Smooth muscle cell (in vitro differentiated cells): ENCODE data around the gene FCRL2. TPM values are rescaled to one million over a fixed set of nuclear protein-coding genes. Genes with fewer than 3 reads are reported as not detected.

Experiments
- DNase-seq: peaks from one replicate; lab custom pipeline; 2025; ENCODE audit not compliant: unreplicated experiment; lab: John Stamatoyannopoulos, UW
- H2AFZ ChIP-seq: fragments of 200-600 bp; sonication (generic); 2 replicates; pipeline ENCODE4 v1.6.0; 2016; ENCODE audit warnings: antibody characterized with exemption, low read depth, mild to moderate bottlenecking
- H3F3A ChIP-seq: fragments of 200-600 bp; sonication (generic); 2 replicates; pipeline ENCODE4 v1.6.0; 2017; ENCODE audit warnings: antibody characterized with exemption, low read depth
- H3K27ac ChIP-seq: fragments of 200-600 bp; sonication (generic); 2 replicates; pipeline ENCODE4 v1.5.1; 2016; ENCODE audit warnings: low read depth, mild to moderate bottlenecking
- H3K27me3 ChIP-seq: fragments of 200-600 bp; sonication (generic); 2 replicates; pipeline ENCODE4 v1.6.1; 2016; ENCODE audit warnings: low read depth, mild to moderate bottlenecking
- H3K36me3 ChIP-seq: fragments of 200-600 bp; sonication (generic); 2 replicates; pipeline ENCODE4 v1.5.1; 2016; ENCODE audit warnings: low read depth
- H3K4me1 ChIP-seq: fragments of 200-600 bp; sonication (generic); 2 replicates; pipeline ENCODE4 v1.5.1; 2016; ENCODE audit warnings: low read depth
- H3K4me2 ChIP-seq: fragments of 200-600 bp; sonication (generic); 2 replicates; pipeline ENCODE4 v1.6.0; 2016; ENCODE audit warnings: mild to moderate bottlenecking
- H3K4me3 ChIP-seq: fragments of 200-600 bp; sonication (generic); 2 replicates; pipeline ENCODE4 v1.5.1; 2016; ENCODE audit warnings: mild to moderate bottlenecking
- H3K79me2 ChIP-seq: fragments of 200-600 bp; sonication (generic); 2 replicates; pipeline ENCODE4 v1.6.0; 2016; ENCODE audit warnings: low read depth, mild to moderate bottlenecking
- H3K9ac ChIP-seq: fragments of 200-600 bp; sonication (generic); 2 replicates; pipeline ENCODE4 v1.6.0; 2016; ENCODE audit warnings: low read depth
- H3K9me3 ChIP-seq: fragments of 200-600 bp; sonication (generic); replicated peaks from 2 replicates; pipeline ENCODE4 v1.5.1; 2016; ENCODE audit warnings: low read depth
- H4K20me1 ChIP-seq: fragments of 200-600 bp; sonication (generic); 2 replicates; pipeline ENCODE4 v1.6.0; 2016; ENCODE audit warnings: low read depth
- WGBS: methylation state at CpG from one replicate; pipeline ENCODE4 v1.1.7; 2016; ENCODE audit warnings: low lambda C conversion rate; 5-methylcytosine and 5-hydroxymethylcytosine counted together
- polyA plus RNA-seq: library from polyadenylated mRNA; unstranded; fragments of >200 nt; fragmentation: Nextera tagmentation; extraction: Ambion mirVana; gene quantifications from 2 replicates; pipeline ENCODE4 v1.2.1, GENCODE V29; 2016
- total RNA-seq: library from RNA; depleted of rRNA; stranded (reverse); fragments of >200 nt; gene quantifications from 2 replicates; pipeline ENCODE4 v1.2.3, GENCODE V29; 2014
- TF ChIP-seq, protein P1 (sequence below): fragments of 200-600 bp; sonication (generic); IDR thresholded peaks from 2 replicates; pipeline ENCODE4 v1.5.1; 2017; ENCODE audit warnings: borderline replicate concordance, mild to moderate bottlenecking, antibody characterized with exemption; ENCODE audit not compliant: insufficient read depth, poor library complexity, severe bottlenecking

The FCRL2 gene
- total and polyA plus RNA-seq, 2 experiments from 2014 or later: not detected

DNA sequence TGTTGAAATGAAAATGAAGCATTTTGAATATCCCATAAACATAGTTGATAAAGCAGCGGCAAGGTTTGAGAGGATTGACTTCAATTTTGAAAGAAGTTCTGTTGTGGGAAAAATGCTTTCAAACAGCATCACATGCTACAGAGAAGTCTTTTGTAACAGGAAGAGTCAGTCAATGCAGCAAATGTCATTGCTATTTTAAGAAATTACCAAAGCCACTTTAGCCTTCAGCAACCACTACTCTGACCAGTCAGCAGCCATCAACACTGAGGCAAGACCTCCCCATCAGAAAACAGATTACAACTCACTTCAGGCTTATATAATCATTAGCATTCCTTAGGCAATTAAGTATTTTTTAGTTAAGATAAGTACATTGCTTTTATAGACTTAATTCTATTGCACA, 42.6 kb downstream of the FCRL2 start:
- H2AFZ ChIP-seq: no peak overlapping the region
- TF ChIP-seq, protein P1, sequence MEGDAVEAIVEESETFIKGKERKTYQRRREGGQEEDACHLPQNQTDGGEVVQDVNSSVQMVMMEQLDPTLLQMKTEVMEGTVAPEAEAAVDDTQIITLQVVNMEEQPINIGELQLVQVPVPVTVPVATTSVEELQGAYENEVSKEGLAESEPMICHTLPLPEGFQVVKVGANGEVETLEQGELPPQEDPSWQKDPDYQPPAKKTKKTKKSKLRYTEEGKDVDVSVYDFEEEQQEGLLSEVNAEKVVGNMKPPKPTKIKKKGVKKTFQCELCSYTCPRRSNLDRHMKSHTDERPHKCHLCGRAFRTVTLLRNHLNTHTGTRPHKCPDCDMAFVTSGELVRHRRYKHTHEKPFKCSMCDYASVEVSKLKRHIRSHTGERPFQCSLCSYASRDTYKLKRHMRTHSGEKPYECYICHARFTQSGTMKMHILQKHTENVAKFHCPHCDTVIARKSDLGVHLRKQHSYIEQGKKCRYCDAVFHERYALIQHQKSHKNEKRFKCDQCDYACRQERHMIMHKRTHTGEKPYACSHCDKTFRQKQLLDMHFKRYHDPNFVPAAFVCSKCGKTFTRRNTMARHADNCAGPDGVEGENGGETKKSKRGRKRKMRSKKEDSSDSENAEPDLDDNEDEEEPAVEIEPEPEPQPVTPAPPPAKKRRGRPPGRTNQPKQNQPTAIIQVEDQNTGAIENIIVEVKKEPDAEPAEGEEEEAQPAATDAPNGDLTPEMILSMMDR: no peak
- H3F3A ChIP-seq: no peaks in the 10 kb centered on the region
- H3K79me2 ChIP-seq: no peaks in the 10 kb centered on the region
- no peaks in the 10 kb centered on the region for H3K4me1 ChIP-seq
- H3K9me3 ChIP-seq: no peaks in the 10 kb centered on the region
- H3K36me3 ChIP-seq: no peaks in the 10 kb centered on the region
- no peaks in the 10 kb centered on the region for H4K20me1 ChIP-seq
- 86% methylated on average over 1 of the region's 1 CpG for WGBS
- H3K27me3 ChIP-seq: no peaks in the 10 kb centered on the region
- no peak overlapping the region for H3K9ac ChIP-seq
- DNase-seq: no peak
- no peak overlapping the region for H3K4me2 ChIP-seq
- H3K4me3 ChIP-seq: no peak overlapping the region
- H3K27ac ChIP-seq: no peak overlapping the region

DNA sequence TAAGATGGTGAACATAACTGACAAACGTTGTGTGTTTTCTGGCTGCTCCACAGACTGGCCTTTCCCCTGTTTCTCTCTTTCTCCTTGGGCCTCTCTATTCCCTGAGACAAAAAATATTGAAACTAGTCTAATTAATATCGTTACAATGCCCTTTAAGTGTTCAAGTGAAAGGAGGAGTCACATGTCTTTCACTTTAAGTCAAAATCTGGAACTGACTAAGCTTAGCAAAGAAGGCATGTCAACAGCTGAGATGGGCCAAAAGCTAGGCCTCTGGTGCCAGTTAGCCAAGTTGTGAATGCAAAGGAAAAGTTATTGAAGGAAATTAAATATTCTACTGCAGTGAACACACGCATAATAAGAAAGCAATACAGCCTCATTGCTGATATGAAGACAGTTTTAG, 44.2 kb downstream of the FCRL2 start:
- Histone ChIP-seq H3K4me1 (no peaks in the 10 kb centered on the region), H3K27me3 (no peaks in the 10 kb centered on the region), H3K36me3 (no peaks in the 10 kb centered on the region), H3K9me3 (no peaks in the 10 kb centered on the region), H3K79me2 (no peaks in the 10 kb centered on the region), H3F3A (no peaks in the 10 kb centered on the region), H3K4me3 (no peak overlapping the region), H2AFZ (no peak overlapping the region), H3K27ac (no peak overlapping the region), H4K20me1 (no peaks in the 10 kb centered on the region), H3K9ac (no peak overlapping the region), H3K4me2 (no peak overlapping the region)
- DNase-seq: no peak
- 84% methylated on average over 3 of the region's 3 CpGs for WGBS
- TF ChIP-seq, protein P1: no peak

DNA sequence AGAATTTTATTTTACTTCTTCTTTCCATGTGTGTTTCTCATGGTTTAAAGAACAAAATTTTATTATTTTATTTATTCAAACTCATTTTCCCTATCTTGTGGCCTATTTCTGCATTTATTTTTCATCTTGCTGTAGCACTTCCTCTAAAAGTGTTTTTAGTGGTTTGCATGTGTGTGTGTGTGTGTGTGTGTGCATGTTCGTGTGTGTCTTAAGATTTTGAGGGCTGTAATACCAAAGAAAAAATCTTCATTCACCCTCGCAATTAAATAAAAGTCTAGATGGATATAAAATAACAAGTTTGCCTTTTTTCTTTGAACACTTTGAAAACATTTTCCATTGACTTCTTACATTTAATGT, 51.7 kb downstream of the FCRL2 start:
- Histone ChIP-seq H3K27ac (no peak overlapping the region), H3K27me3 (no peaks in the 10 kb centered on the region), H3K9me3 (no peaks in the 10 kb centered on the region), H3K4me3 (no peak overlapping the region), H3K4me1 (no peaks in the 10 kb centered on the region), H2AFZ (no peak overlapping the region), H3K79me2 (no peaks in the 10 kb centered on the region), H4K20me1 (no peaks in the 10 kb centered on the region), H3F3A (no peaks in the 10 kb centered on the region), H3K36me3 (no peaks in the 10 kb centered on the region), H3K4me2 (no peak overlapping the region), H3K9ac (no peak overlapping the region)
- no peak for DNase-seq
- TF ChIP-seq, protein P1: no peak
- 81% methylated on average over 2 of the region's 2 CpGs for WGBS

DNA sequence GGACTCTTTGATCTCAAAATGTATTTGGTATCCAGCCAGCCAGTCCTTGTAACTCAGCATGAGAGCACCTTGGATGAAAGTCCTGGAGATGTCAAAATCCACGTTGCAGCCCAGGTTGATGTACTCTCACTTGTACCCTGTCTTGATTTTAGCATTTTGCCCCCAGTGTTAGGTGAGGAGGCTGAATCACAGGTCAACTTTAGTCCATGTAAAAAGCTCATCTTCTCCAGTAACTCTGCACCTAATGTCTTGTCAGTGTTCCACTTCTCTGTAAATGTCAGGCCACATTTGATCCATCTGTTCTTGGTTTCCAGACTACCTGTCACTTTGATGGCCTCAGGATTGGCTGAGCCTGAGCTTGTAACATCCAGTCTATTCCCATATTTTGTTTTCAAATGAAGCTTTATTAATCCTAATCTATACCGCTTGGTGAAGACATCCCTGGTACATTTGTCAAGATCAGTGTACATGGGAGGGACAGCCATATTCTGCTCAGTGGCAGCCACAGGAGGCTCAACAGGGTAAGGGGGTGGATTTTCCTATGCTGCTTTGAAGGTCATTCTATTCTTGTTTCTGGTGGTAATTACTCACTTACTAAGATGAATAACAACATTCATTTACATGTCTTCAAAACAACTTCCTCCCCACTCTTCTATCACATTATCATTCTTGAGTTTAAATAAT, 52.3 kb downstream of the FCRL2 start:
- Histone ChIP-seq H3K36me3 (no peaks in the 10 kb centered on the region), H3K27ac (no peak overlapping the region), H3K9ac (no peak overlapping the region), H3K4me2 (no peak overlapping the region), H4K20me1 (no peaks in the 10 kb centered on the region), H3K4me1 (no peaks in the 10 kb centered on the region), H3K79me2 (no peaks in the 10 kb centered on the region), H3K9me3 (no peaks in the 10 kb centered on the region), H2AFZ (no peak overlapping the region), H3F3A (no peaks in the 10 kb centered on the region), H3K4me3 (no peak overlapping the region), H3K27me3 (no peaks in the 10 kb centered on the region)
- TF ChIP-seq, protein P1: no peak
- WGBS: 90% methylated on average over 2 of the region's 2 CpGs
- no peak for DNase-seq
